HCT116 (cell line): ENCODE results near the gene KIF13A.

ENCODE experiments used
- TF ChIP-seq, protein P1 (sequence below), 3 experiments: fragments of 200-600 bp in 1 of 3; sonication (generic) in 1 of 3; IDR thresholded peaks in 2 of 3; conservative IDR thresholded peaks in 1 of 3; 2 replicates each; pipeline ENCODE4 v1.5.1; 2012 to 2017; ENCODE audit warnings: low read depth in 2 of 3, low read length in 2 of 3, antibody characterized with exemption in 1 of 3, borderline replicate concordance in 1 of 3, control low read depth in 1 of 3, mild to moderate bottlenecking in 1 of 3, mixed read lengths in 1 of 3, mixed run types in 1 of 3, moderate library complexity in 1 of 3; ENCODE audit not compliant: insufficient read depth in 1 of 3
- TF ChIP-seq, protein P2 (sequence below): IDR thresholded peaks from 2 replicates; pipeline ENCODE4 v1.6.1; 2011; ENCODE audit warnings: mild to moderate bottlenecking, low read length, moderate library complexity; ENCODE audit not compliant: insufficient replicate concordance; ENCODE audit errors: extremely low read depth

DNA sequence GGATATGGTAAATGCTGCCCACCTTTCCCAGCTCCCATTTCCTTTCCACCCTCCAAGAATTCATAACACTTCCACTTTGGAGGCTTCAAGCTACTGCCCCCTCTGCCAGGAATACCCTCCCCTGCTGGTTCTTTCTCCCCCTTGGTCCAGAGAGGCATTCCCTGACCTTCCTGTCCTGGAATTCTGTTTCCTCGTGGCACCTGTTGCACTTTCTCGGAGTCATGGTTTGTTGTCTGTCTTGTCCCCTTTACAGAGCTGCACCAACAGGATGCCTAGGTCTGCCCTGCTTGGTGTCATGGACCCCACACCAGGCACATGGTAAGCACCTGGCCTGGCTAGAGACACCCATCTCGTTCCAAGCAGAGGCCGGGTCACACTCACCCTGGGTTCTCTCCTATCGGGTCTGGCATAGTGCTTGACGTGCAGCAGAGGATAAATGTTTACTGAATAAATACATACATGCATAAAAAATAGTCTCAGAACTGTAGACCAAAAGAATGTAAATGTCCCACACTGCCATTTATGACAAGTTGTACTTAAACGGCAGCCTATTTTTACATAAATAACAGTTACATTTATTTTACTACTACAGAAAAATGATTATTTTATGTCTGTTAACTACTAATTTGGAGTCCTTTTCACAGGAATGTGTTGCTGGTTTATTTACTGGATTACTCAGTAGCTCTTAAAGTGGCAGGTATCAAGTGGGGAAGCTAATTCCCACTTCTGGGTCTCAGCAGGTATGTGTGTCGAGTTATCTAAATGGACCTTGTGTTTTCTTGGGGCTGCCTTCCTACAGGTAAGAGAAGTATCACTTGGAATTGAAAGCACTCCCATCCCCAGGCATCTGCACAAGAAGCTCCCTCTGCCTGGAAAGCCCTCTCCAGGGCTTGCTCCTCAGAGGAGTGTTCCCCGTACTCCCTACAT lies 69.3 kb downstream of the KIF13A start:
- TF ChIP-seq, protein P1, sequence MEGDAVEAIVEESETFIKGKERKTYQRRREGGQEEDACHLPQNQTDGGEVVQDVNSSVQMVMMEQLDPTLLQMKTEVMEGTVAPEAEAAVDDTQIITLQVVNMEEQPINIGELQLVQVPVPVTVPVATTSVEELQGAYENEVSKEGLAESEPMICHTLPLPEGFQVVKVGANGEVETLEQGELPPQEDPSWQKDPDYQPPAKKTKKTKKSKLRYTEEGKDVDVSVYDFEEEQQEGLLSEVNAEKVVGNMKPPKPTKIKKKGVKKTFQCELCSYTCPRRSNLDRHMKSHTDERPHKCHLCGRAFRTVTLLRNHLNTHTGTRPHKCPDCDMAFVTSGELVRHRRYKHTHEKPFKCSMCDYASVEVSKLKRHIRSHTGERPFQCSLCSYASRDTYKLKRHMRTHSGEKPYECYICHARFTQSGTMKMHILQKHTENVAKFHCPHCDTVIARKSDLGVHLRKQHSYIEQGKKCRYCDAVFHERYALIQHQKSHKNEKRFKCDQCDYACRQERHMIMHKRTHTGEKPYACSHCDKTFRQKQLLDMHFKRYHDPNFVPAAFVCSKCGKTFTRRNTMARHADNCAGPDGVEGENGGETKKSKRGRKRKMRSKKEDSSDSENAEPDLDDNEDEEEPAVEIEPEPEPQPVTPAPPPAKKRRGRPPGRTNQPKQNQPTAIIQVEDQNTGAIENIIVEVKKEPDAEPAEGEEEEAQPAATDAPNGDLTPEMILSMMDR (IDR thresholded peaks at IDR 0.05 in 2 of 3, conservative IDR thresholded peaks at IDR 0.05 in 1 of 3; ENCODE audit: borderline replicate concordance in 1 of 3, insufficient read depth in 1 of 3, low read depth in 2 of 3, low read length in 2 of 3): no peak
- TF ChIP-seq, protein P2, sequence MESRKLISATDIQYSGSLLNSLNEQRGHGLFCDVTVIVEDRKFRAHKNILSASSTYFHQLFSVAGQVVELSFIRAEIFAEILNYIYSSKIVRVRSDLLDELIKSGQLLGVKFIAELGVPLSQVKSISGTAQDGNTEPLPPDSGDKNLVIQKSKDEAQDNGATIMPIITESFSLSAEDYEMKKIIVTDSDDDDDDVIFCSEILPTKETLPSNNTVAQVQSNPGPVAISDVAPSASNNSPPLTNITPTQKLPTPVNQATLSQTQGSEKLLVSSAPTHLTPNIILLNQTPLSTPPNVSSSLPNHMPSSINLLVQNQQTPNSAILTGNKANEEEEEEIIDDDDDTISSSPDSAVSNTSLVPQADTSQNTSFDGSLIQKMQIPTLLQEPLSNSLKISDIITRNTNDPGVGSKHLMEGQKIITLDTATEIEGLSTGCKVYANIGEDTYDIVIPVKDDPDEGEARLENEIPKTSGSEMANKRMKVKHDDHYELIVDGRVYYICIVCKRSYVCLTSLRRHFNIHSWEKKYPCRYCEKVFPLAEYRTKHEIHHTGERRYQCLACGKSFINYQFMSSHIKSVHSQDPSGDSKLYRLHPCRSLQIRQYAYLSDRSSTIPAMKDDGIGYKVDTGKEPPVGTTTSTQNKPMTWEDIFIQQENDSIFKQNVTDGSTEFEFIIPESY: no peak
